KMS-11 (cell line): ENCODE data around the gene CTDSP1.

Source experiments
- H2AFZ ChIP-seq: fragments of 200-600 bp; sonication (generic); 2 replicates; pipeline ENCODE4 v1.6.1; 2016; ENCODE audit warnings: antibody characterized with exemption, mixed run types, low read depth
- H3K27ac ChIP-seq: fragments of 200-600 bp; sonication (generic); 2 replicates; pipeline ENCODE4 v1.6.1; 2016; ENCODE audit warnings: mild to moderate bottlenecking, mixed run types
- H3K27me3 ChIP-seq: fragments of 200-600 bp; sonication (generic); 2 replicates; pipeline ENCODE4 v1.6.1; 2017; ENCODE audit warnings: mild to moderate bottlenecking, low read depth, mixed run types, moderate library complexity; ENCODE audit not compliant: insufficient read depth
- H3K36me3 ChIP-seq: fragments of 200-600 bp; sonication (generic); 2 replicates; pipeline ENCODE4 v1.6.1; 2017; ENCODE audit warnings: mild to moderate bottlenecking, mixed run types; ENCODE audit not compliant: insufficient read depth
- H3K4me1 ChIP-seq: fragments of 200-600 bp; sonication (generic); 2 replicates; pipeline ENCODE4 v1.6.1; 2016; ENCODE audit warnings: mild to moderate bottlenecking, low read depth, mixed run types; ENCODE audit not compliant: poor library complexity, severe bottlenecking
- H3K4me2 ChIP-seq: fragments of 200-600 bp; sonication (generic); 2 replicates; pipeline ENCODE4 v1.7.0; 2016; ENCODE audit warnings: mild to moderate bottlenecking, mixed run types
- H3K4me3 ChIP-seq: fragments of 200-600 bp; sonication (generic); IDR thresholded peaks from 2 replicates; pipeline ENCODE4 v1.6.1; 2017; ENCODE audit warnings: low read depth, low read length, mixed read lengths; ENCODE audit not compliant: insufficient read depth
- H3K79me2 ChIP-seq: fragments of 200-600 bp; sonication (generic); 2 replicates; pipeline ENCODE4 v1.6.1; 2016; ENCODE audit warnings: low read depth, mixed run types; ENCODE audit not compliant: insufficient read depth
- H3K9ac ChIP-seq: fragments of 200-600 bp; sonication (generic); 2 replicates; pipeline ENCODE4 v1.6.1; 2016; ENCODE audit warnings: mild to moderate bottlenecking, mixed run types
- H4K20me1 ChIP-seq: fragments of 200-600 bp; sonication (generic); 2 replicates; pipeline ENCODE4 v1.6.1; 2016; ENCODE audit warnings: mild to moderate bottlenecking, mixed run types; ENCODE audit not compliant: insufficient read depth
- TF ChIP-seq, protein P1 (sequence below): fragments of 200-600 bp; sonication (generic); conservative IDR thresholded peaks from 2 replicates; pipeline ENCODE4 v1.6.1; 2017; ENCODE audit warnings: low read depth, mild to moderate bottlenecking, antibody characterized with exemption, low read length, moderate library complexity, mixed read lengths

Gene CTDSP1

DNA sequence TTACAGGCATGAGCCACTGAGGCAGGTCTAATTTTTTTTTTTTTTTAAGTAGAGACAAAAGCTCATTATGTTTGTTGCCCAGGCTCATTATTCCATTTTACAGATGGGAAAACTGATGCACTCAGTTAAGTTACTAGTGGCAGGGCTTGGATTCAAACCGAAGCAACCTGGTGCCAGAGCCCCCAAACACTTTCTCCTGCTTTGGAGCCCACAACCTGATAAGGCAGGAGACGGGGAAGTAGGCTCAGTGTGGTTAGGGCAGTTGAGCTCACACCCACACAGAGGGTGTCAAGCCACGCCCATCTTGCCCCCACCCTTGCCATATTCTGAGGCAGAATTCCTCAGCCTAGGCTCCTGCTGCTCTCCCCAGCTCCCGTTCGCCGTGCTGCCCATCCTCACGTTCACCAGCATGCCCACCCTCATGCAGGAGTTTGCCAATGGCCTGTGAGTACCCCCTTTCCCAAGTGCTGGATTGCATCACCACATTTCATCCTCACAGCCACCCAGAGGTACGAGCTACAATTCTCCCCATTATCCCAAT, 5.8 kb upstream of the CTDSP1 start:
- Histone ChIP-seq H3K9ac (no peak overlapping the region), H3K4me3 (no peak overlapping the region), H4K20me1 (no peaks in the 10 kb centered on the region), H3K4me2 (no peak overlapping the region), H3K36me3 (no peaks in the 10 kb centered on the region), H3K79me2 (no peaks in the 10 kb centered on the region), H2AFZ (no peak overlapping the region), H3K4me1 (peaks cover 18% of the 10 kb centered on the region), H3K27ac (no peak overlapping the region), H3K27me3 (no peaks in the 10 kb centered on the region)
- TF ChIP-seq, protein P1, sequence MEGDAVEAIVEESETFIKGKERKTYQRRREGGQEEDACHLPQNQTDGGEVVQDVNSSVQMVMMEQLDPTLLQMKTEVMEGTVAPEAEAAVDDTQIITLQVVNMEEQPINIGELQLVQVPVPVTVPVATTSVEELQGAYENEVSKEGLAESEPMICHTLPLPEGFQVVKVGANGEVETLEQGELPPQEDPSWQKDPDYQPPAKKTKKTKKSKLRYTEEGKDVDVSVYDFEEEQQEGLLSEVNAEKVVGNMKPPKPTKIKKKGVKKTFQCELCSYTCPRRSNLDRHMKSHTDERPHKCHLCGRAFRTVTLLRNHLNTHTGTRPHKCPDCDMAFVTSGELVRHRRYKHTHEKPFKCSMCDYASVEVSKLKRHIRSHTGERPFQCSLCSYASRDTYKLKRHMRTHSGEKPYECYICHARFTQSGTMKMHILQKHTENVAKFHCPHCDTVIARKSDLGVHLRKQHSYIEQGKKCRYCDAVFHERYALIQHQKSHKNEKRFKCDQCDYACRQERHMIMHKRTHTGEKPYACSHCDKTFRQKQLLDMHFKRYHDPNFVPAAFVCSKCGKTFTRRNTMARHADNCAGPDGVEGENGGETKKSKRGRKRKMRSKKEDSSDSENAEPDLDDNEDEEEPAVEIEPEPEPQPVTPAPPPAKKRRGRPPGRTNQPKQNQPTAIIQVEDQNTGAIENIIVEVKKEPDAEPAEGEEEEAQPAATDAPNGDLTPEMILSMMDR, result no peak

DNA sequence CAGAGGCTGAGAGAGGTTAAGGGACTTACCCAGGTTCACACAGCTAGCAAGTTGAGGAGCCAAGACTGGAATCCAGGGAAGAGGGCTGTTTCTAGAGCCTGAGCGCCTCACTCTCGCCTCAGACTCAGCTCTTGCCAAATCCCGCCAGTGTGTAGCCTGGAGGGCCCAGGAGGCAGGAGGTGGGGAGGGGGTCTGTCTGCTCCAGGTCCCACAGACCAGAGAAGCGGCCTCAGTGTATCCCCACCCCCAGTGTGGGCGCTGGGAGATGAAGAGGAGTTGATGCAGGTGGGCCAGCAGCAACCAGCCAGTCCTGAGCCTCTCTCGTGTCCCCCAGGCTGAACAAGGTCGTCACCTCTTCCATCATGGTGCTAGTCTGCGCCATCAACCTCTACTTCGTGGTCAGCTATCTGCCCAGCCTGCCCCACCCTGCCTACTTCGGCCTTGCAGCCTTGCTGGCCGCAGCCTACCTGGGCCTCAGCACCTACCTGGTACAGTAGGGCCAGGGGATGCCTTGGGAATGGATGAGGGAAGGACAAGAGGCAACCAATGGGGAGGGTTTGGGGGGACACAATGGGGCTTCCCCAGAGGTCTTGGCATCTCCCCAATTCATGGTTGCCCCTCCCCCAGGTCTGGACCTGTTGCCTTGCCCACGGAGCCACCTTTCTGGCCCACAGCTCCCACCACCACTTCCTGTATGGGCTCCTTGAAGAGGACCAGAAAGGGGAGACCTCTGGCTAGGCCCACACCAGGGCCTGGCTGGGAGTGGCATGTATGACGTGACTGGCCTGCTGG, 5.2 kb upstream of the CTDSP1 start:
- Histone ChIP-seq H4K20me1 (no peaks in the 10 kb centered on the region), H3K79me2 (no peaks in the 10 kb centered on the region), H3K27me3 (no peaks in the 10 kb centered on the region), H2AFZ (no peak overlapping the region), H3K27ac (no peak overlapping the region), H3K4me3 (no peak overlapping the region), H3K36me3 (no peaks in the 10 kb centered on the region), H3K4me1 (peaks cover 18% of the 10 kb centered on the region), H3K4me2 (no peak overlapping the region), H3K9ac (no peak overlapping the region)
- TF ChIP-seq, protein P1, result no peak

DNA sequence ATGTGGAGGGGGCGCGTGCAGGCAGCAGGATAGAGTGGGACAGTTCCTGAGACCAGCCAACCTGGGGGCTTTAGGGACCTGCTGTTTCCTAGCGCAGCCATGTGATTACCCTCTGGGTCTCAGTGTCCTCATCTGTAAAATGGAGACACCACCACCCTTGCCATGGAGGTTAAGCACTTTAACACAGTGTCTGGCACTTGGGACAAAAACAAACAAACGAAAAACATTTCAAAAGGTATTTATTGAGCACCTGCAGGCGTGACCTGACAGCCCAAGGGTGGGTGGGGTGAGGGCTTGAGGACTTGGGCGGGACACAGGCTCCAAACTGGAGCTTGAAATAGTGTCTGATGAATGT, 4.6 kb upstream of the CTDSP1 start:
- 0 out of 2 replicates have a peak, but pooled peaks cover under 1% of the 10 kb centered on the region for H3K79me2 ChIP-seq
- no peak overlapping the region for H3K4me3 ChIP-seq
- H3K36me3 ChIP-seq, result no peaks in the 10 kb centered on the region
- H3K27ac ChIP-seq, result no peak overlapping the region
- peak overlapping the region; percentile 78; the same call in 1 of the 2 replicates for H2AFZ ChIP-seq
- no peak overlapping the region for H3K9ac ChIP-seq
- TF ChIP-seq, protein P1, result no peak
- no peaks in the 10 kb centered on the region for H4K20me1 ChIP-seq
- no peak overlapping the region for H3K4me2 ChIP-seq
- H3K4me1 ChIP-seq, result peaks cover 18% of the 10 kb centered on the region
- H3K27me3 ChIP-seq, result no peaks in the 10 kb centered on the region

DNA sequence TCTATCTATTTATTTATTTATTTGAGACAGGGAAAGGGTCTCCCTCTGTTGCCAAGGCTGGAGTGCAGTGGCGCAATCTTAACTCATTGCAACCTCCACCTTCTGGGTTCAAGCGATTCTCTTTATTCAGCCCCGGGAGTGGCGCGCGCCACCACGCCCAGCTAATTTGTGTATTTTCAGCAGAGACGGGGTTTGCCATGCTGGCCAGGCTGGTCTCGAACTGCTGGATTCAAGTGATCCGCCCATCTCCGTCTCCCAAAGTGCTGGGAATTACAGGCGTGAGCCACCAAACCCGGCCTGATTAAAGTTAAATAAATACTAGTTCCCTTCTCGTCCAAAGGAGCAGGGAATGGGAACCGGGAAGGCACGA, 4.2 kb upstream of the CTDSP1 start:
- H3K27ac ChIP-seq, result peak overlapping the region; percentile 80
- H3K4me1 ChIP-seq, result peaks cover 18% of the 10 kb centered on the region
- TF ChIP-seq, protein P1, result no peak
- peak overlapping the region; percentile 78 for H2AFZ ChIP-seq
- no peaks in the 10 kb centered on the region for H3K27me3 ChIP-seq
- H3K79me2 ChIP-seq, result 0 out of 2 replicates have a peak, but pooled peaks cover 3% of the 10 kb centered on the region
- no peaks in the 10 kb centered on the region for H4K20me1 ChIP-seq
- H3K4me2 ChIP-seq, result peak overlapping the region; percentile 51
- no peak overlapping the region for H3K4me3 ChIP-seq
- H3K9ac ChIP-seq, result peak overlapping the region; percentile 85; the same call in 1 of the 2 replicates
- no peaks in the 10 kb centered on the region for H3K36me3 ChIP-seq
